ENCODE data around the gene PPP2R5A.

Gene PPP2R5A

GRCh38 chr1:212241957-212242287 lies 43.3 kb upstream of the PPP2R5A start:
- no peak for DNase-seq (ENCODE audit: low read depth)
- TF ChIP-seq, protein P1, sequence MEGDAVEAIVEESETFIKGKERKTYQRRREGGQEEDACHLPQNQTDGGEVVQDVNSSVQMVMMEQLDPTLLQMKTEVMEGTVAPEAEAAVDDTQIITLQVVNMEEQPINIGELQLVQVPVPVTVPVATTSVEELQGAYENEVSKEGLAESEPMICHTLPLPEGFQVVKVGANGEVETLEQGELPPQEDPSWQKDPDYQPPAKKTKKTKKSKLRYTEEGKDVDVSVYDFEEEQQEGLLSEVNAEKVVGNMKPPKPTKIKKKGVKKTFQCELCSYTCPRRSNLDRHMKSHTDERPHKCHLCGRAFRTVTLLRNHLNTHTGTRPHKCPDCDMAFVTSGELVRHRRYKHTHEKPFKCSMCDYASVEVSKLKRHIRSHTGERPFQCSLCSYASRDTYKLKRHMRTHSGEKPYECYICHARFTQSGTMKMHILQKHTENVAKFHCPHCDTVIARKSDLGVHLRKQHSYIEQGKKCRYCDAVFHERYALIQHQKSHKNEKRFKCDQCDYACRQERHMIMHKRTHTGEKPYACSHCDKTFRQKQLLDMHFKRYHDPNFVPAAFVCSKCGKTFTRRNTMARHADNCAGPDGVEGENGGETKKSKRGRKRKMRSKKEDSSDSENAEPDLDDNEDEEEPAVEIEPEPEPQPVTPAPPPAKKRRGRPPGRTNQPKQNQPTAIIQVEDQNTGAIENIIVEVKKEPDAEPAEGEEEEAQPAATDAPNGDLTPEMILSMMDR (IDR thresholded peaks at IDR 0.05; ENCODE audit: control insufficient read depth, extremely low read depth, insufficient read depth): no peak
- H3K4me3 ChIP-seq (ENCODE audit: low read depth, low read length): no peak overlapping the region

GRCh38 chr1:212242288-212242984 lies 42.8 kb upstream of the PPP2R5A start:
- TF ChIP-seq, protein P1 (IDR thresholded peaks at IDR 0.05; ENCODE audit: control insufficient read depth, extremely low read depth, insufficient read depth): no peak
- H3K4me3 ChIP-seq (ENCODE audit: low read depth, low read length): no peak overlapping the region
- DNase-seq (ENCODE audit: low read depth): no peak

GRCh38 chr1:212242985-212243308 lies 42.3 kb upstream of the PPP2R5A start:
- no peak for DNase-seq (ENCODE audit: low read depth)
- no peak overlapping the region for H3K4me3 ChIP-seq (ENCODE audit: low read depth, low read length)
- TF ChIP-seq, protein P1 (IDR thresholded peaks at IDR 0.05; ENCODE audit: control insufficient read depth, extremely low read depth, insufficient read depth): no peak

- no peak overlapping the region for H3K4me3 ChIP-seq (ENCODE audit: low read depth, low read length)
- DNase-seq (ENCODE audit: low read depth): no peak
- TF ChIP-seq, protein P1 (IDR thresholded peaks at IDR 0.05; ENCODE audit: control insufficient read depth, extremely low read depth, insufficient read depth): no peak
These were observed 40.8 kb upstream of the PPP2R5A start for GRCh38 chr1:212244441-212244840.

DNA sequence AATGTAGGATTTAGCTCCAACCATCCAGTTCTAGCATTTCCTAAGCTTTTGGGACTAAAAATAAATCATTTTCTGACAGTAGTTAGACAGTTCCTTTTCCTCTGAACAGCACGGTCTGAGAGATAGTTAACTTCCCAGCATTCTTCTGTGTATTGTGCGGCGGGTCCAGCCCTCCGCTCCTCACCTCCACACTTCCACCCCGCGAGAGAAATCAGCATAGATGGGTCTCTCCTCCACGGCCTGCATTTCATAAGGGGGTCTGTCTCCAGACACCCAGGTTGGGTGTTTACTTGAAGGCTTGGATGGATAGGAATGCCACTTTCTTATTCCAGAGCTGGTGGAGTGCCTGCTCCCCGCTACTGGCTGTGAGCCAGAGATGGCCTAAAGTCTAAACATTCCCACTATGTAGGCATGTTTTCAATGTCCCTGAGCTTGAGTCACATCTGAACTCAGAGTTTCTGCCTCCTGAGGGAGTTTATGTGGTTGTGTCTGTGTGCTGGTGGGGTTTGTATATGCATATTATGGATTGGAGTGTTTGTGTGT lies 38.0 kb upstream of the PPP2R5A start:
- TF ChIP-seq, protein P1 (IDR thresholded peaks at IDR 0.05; ENCODE audit: control insufficient read depth, extremely low read depth, insufficient read depth): no peak
- DNase-seq (ENCODE audit: low read depth): no peak
- H3K4me3 ChIP-seq (ENCODE audit: low read depth, low read length): no peak overlapping the region

DNA sequence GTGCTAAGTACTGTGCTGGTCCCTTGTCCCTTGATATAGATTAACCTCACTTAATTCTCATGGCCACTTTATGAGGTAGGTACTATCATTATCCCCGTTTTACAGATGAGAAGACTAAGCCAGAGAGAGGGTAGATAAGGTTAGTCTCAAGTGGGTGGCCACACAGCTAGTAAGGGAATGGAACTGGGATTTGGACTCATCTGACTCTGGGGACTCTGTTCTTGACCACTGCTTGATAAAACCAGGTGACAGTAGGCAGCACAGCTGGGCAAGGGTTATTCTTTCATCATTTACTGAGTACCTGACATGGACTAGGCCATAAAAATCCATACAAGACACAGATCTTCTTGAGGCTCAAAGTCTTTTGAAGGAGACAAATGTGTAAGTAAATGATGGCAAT lies 37.2 kb upstream of the PPP2R5A start:
- TF ChIP-seq, protein P1 (IDR thresholded peaks at IDR 0.05; ENCODE audit: control insufficient read depth, extremely low read depth, insufficient read depth): no peak

DNA sequence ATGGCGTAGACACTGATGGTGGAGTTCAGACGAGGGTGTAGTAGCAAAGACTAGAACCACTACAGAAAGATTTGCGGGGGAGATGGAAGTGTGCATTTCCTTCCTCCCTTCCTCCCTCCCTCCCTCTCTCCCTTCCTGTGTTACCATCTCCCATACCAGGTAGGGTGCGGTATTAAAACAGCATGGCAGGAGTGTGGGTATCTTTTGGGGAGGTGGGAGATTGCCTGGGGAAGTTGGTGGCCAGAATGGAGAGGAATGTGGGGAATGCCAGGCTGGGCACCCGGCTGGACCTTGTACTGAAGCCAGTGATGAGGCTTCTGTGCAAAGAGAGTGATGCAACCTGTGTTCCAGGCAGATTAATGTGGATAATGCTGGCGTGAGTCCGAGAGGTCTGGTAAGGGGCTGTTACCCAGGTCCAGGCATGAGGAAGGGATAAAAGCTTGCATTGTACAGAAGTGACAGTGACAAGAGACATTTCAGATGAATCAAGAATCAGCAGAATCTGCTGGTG lies 30.3 kb upstream of the PPP2R5A start:
- DNase-seq (ENCODE audit: low read depth): no peak
- H3K4me3 ChIP-seq (ENCODE audit: low read depth, low read length): no peak overlapping the region
- TF ChIP-seq, protein P1 (IDR thresholded peaks at IDR 0.05; ENCODE audit: control insufficient read depth, extremely low read depth, insufficient read depth): no peak

More for the DNA sequence above, 37.2 kb upstream of the PPP2R5A start:
- no peak overlapping the region for H3K4me3 ChIP-seq (ENCODE audit: low read depth, low read length)
- no peak for DNase-seq (ENCODE audit: low read depth)
